Measurements from ENCODE around the gene SPRR5.

Gene SPRR5

DNA sequence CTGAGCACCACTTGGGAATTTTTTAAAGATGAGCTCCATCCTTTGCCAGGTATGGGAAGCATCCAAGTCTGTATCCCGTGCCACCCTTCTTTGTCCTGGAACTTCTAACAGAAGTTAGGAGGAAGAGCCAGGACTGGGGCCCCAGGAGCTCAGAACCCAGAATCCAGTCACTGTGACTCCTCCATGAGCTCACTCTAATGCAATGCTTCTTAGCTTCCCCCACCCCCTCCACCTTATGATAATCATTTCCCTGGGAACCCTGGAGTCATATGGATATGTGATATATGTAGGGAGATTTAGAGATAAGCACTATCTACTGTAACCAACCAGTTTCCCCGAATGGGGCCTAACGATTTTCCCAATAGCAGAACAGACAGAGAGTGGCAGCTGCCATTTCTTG, 758 bp upstream of the SPRR5 start:
- DNase-seq (ENCODE audit: low read depth in 2 of 2), result no peak

DNA sequence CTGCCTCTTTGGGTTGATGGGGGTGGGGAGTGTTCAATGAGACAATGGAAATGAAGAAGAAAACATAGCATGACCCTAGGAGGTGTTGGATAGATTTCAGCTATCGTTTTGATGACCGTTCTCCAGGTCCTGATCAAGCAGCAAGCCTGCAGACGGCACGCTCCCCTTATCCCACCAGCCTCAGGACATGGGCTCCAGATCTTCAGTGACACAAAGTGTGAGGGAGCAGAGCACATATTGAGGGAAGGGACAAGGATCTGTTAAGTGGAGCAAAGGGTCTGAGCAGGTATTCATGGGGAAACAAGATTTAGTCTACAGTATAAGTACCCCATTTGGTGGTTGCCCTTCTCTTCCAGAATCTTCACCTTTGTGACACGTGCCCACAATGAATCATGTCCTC, 4.7 kb downstream of the SPRR5 start:
- no peak for DNase-seq (ENCODE audit: low read depth in 2 of 2)

DNA sequence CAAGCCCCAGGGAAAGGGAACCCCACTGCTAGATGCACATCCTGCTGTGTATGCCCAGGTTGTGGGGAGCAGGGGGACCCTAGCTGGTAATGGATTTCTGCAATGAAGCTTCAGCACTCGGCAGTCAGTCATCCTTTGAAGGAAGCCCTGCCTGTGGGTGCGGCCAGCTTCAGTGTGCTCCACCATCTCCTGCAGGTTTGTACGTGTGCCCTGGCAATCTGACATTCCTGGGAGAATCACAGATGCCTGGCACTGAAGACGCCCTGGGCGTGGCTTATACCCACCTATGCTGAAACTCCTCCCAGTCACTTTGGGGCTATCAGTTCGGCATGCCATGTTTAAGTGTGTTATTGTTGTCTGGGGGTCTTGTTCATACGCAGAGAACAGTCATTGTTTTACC, 6.8 kb downstream of the SPRR5 start:
- DNase-seq (ENCODE audit: low read depth in 2 of 2), result no peak

DNA sequence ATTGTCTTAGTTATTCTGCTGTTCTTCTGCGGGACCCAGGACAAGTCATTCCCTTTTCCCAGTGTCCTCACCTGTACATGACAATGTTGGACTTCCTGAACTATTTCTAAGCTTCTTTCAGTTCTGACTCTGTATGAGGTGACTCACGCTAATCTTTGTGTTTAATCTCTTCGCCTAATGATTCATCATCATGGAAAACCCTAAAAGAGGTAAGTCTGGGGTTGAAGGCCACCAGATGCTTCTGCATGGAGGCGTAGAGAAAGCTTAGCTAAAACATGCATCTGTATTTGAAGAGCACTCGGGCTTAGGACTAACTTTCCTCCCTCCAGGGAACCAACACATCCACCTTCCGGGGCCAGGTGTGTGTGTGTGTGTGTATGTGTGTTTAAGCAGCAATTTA, 7.4 kb downstream of the SPRR5 start:
- DNase-seq (ENCODE audit: low read depth in 2 of 2), result no peak

DNA sequence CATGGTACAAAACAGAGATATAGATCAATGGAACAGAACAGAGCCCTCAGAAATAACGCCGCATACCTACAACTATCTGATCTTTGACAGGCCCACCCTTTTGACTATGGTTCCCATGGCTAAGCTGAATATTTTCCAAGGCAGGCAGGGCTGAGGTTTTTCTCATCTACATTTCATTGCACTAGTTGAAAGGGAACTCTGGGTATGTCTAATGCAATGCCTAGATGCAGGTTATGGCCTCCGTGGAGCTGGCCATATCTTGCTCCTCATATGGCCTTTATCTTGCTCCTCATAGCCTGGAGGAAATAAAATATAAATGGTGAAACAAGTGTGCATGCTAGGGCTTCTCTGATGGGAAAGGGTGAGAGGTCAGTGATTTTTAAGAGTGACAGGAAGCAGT, 10.6 kb downstream of the SPRR5 start:
- no peak for DNase-seq (ENCODE audit: low read depth in 2 of 2)

DNA sequence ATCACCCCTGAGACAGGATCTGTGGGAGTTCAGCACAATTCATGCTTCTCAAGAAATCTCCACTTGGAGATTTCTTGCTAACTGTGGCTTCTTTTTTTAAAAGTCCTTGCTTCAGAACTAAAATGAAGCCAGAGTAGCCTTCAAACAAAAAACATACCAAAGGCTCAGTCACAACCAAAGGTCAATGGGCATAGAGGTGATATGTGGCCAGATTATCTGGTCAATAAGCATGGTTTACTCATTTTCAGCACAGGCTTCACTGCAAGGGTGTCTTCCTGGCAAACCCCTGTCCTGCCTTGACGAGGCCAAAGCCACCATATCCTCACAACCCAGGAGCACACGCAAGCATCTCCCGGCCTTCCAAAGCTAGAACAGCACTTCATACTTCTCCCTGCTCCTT, 12.3 kb downstream of the SPRR5 start:
- no peak for DNase-seq (ENCODE audit: low read depth in 2 of 2)

DNA sequence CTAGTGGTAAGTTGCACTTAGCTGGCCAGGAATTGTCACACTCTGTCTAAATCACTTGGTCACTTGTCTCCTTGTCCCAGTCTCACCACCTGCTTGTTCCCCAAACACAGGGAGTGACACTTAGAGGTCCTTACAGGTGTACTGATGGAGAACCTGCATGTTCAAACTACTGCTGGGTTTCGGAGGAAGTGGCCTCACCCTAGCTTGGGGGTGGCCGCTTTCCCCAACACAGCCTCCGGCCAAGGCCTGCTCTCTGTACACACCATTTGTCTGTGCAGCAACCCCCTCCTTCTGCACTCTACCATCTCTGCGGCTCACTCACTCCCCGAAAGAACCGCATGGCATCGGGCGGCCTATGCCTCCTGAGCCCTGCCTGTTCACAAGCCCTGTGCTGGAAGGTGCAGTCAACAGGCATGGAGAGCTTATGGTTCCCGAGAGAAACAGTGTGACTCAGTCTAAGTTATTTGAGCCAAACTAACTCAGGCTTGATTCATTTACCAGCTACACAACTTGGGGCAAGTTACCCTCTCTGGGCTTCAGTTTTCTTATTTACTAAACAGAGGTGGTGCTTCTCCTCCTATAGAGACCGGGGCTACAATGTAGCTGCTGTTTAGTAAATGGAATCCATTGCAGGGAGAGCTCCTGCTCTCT, 12.9 kb downstream of the SPRR5 start:
- no peak for DNase-seq (ENCODE audit: low read depth in 2 of 2)

DNA sequence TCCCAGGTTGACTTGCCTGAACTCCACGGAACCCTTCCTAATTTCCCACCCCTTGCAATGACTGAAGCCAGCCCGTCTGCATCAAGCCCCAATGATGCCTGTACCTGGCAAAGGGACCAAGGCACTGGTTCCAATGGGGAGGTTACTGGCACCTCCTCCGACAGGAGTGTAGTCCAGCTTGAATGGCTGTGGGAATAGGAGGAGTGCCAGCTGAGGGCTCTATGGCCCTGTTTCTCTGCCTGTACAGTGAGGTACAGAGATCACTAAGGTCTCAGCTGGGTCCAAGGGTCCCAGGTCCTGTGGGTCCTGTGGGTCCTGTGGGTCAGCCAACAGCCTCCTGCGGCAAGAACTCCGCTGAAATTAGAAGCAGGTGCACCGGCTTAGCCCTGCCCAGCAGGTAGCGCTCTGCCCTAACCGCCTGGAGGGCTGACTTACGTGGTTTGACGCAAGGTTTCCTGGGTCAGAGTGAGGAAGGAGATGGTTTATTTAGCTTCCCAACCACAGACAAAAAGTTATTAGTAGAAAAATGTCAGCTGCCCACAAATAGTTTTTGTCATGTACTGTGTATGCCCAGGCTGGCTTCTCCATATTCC, 13.5 kb downstream of the SPRR5 start:
- DNase-seq (ENCODE audit: low read depth in 2 of 2), result no peak

DNA sequence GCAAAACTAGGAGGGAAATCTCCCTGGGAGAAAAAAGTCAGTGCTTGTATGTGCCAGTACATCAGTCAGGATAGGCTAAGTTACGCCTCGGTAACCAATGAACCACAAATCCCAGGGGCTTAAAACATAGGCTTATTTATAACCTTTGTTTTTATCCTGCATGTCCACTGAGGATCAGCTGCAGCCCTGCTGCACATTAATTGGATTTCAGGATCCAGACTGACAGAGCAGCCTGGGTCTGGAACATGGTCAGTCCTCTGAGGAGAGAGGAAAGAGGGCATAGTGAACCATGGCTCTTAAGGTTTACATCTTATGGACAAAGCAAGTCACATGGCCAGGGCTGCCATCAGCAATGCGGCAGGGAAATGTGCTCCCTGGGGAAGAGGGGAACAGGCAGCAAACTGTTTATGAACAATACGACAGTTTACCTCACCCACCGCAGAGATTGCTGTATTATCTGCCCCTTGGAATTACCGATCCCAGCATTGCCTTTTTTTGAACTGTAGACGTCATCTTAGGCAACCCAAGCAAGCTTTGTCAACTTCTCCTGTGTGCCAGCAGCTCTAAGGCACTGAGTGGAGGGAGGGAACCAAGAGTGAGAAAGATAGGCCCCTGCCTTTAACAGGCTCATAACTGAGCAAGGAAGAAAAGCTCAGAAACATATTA, 14.4 kb downstream of the SPRR5 start:
- DNase-seq (ENCODE audit: low read depth in 2 of 2), result no peak

DNA sequence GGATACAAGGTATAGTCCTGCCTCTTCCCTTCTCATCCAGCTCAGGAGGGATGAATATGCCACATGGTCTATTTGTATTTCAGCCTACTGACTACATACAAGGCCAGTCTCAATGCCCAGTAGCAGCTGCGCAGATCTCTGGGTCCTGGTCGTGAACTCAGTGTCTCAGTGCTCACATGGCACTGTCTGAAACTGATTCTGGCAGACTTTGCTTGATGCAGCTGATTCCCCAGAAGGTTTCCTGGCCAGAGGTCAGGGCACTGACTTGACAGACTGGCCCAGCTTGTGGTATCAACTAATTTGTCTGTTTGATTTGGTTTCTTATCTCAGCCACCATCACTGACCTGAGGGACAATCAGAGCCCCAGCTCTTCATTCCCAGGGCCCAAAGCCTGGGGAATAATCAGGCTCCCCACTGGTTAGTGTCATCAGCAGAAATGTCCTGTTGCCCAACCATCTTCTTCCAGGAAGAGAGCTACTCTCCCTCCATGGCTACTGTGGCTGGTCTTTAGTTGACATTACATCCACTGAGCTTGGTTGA, 15.9 kb downstream of the SPRR5 start:
- DNase-seq (ENCODE audit: low read depth in 2 of 2), result no peak

DNA sequence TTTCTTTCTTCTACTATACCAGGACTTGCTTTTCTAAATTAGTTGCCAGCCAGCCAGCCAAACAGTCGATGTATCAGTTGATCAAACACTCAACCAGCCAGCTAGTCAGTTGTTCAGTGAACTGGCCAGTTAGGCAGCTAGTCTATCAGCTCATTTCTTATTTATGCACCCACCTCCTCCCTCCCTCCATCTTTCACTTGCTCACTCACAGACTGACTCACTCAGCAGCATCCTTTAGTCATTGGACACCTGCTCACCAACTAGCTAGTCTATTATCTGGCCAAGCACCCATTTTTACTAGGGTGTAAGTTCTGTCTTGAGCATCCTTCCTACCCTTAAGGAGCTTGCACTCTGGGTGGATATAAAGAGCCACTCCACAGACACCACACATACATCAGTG, 17.5 kb downstream of the SPRR5 start:
- no peak for DNase-seq (ENCODE audit: low read depth in 2 of 2)

DNA sequence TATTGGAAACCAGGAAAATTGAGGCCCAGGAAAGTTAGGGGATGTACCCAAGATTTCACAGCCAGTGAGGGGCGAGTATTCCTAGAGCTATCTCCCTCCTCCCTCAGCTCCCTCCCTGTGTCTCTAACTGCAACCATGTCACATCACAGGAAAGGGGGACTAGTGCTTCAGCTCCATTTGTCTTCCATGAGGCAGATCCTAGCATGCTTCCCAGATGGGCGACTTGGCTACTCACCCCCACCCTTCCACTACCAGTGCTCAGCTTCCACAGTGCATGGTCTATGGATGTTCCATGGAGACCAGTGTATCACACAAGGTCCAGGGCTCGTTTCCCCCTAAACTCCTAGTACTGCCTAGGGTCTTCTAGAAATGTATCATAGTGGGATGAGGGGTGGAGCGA, 18.8 kb downstream of the SPRR5 start:
- no peak for DNase-seq (ENCODE audit: low read depth in 2 of 2)

DNA sequence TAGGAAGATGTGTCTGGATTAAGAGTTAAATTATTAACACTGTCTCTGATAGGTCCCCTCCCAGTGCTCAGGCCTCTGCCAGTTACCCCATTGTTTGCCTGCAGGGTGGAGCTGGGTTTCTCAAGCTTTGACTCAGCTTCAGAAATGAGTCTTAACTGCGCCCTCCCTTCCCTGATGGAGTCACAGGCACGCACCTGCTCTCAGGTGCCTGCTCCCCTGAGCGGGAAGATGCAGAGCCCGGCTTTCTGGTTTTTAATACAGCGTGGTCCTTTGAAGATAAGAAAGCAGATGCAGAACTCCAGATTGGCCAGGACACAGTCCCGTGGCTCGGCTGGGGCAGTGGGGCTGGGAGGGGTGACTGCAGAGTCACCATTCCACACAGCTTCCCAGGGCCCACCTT, 20.2 kb downstream of the SPRR5 start:
- no peak for DNase-seq (ENCODE audit: low read depth in 2 of 2)

DNA sequence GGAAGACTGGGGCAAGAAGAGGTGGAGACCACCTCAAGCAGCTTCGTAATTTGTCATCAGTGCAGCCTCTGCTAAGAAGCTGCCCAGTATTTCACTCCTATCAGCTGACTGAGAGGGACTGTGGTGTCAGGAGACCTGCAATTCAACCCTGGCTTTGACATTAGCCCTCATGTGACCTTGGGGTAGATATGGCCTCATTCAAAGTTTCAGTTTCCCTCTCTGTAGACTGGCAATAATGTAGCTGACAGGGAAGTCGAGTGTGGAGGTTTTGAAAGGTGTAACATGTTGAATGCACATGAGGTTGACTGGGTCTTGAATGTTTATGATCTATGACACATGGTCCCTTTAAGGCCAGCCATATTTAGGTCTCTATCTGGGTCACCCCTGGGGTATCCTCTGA, 21.2 kb downstream of the SPRR5 start:
- DNase-seq (ENCODE audit: low read depth in 2 of 2), result no peak

DNA sequence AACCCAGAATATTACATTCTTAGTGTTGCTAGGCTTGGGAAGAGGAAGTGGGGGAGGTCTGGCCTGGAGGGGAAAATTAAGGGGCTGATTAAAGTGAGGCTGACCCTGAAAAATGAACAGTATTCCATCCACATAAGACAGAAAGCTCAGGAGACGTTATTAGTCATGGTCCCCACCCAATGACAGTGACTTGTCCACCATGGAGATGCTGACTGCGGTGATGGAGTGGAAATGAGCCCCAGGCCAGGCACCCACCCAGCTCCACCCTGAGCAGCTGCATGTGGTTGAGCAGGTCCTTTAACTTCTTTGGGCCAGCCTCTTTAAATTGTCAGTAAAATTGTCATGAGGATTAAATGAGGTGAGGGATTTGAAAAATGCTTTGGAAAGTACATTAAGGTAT, 22.0 kb downstream of the SPRR5 start:
- DNase-seq (ENCODE audit: low read depth in 2 of 2), result no peak

DNA sequence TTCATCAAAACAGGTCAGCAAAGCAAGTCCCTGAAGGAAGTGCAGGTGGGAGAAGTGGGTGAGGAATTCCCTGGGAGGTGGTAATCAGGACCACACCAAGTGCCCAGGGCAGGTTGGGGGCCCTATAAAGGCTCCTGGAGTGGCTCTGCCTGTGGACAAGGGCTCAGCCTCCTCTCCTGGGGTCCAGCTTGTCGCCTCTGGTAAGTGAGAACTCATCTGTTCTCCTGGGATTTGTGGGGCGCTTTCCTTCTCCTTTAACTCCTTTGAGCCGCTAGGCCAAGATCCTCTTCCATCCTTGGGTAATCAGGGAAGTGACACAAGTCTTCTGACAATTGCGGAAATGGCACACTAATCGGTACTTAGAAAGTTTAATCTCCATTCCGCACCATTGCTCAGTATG, 23.5 kb downstream of the SPRR5 start, which contains the start of gene SPRR4:
SPRR4 (plus strand) TSS at position 154 of the 400 bp plus-strand sequence. CDS start 1,243 bp downstream, outside the sequence.
- no peak for DNase-seq (ENCODE audit: low read depth in 2 of 2)

DNA sequence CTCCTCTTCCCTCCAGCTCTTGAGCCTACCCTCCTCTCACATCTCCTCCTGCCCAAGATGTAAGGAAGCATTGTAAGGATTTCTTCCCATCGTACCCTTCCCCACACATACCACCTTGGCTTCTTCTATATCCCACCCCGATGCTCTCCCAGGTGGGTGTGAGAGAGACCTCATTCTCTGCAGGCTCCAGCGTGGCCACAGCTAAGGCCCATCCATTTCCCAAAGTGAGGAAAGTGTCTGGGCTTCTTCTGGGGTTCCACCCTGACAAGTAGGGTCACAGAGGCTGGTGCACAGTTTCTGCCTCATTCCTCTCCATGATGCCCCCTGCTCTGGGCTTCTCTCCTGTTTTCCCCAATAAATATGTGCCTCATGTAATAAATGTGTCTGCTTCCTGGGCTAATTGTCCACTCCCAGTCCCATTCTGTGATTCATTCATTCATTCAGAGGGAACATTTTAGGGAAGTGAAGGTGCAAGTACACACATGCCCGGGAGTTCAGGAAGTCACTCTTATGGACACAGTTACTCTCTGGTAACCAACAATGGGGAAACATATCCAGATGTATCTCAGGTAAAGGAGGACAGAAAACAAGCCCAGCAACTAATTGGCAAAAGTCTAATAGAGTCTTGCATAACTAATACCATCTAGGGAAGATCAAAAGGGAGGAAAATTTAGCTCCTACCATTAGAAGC, 25.3 kb downstream of the SPRR5 start:
- DNase-seq (ENCODE audit: low read depth in 2 of 2), result no peak

DNA sequence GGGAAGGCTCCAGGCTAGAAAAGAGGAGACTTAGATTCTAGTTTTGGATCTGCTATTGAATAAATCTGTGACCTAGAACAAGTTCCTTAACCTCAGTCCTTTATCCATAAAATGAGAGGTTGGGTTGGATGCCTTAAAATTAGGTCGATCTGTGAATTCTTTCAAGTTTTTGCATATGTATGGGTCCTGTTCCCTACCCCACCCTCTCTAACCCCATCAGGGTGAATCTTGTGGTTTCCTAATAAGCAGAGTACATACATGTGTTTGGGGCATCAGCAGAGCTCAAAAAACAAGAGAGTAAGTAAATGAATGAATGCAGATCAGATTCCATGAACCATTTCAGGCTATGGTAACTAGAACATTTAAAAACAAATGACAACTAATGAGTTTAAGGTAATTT, 29.7 kb downstream of the SPRR5 start:
- no peak for DNase-seq (ENCODE audit: low read depth in 2 of 2)

DNA sequence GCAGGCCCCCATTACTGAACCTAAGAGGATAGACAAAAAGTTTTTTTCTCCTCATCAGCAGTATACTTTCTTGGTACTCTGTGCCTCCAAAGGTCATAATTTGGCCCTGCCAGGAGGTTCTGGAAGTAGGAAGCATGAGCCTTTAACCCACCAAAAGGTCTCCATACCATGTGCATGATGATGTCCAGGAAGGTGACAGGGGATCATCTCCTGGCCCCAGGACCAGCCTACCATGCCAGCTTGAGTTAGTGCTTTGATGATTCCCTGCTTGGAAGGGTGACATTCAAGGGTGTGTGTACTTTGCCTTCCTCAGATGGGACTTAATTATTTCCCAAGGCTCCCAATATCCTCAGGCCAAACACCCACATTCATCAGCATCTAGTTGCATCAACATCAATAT, 30.6 kb downstream of the SPRR5 start:
- DNase-seq (ENCODE audit: low read depth in 2 of 2), result no peak

DNA sequence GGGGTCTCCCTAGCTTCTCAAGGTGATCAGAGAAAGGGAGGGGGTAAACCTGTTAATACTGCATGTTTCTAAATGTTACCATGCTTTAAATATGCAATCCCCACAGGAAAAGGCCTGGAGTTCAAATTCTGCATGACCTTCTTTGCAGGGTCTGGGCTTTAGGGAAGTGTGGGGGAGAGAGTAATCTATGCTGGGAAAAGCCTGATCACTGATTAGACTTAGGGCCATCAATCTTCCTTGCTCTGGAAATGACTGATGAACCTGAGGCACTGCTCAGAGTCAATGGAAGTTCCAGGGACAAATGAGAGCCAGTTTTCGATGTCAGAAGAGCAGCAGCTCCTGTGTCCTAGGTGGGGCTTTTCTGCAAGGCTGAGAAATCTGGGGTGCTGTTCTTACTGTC, 33.7 kb downstream of the SPRR5 start:
- no peak for DNase-seq (ENCODE audit: low read depth in 2 of 2)

DNA sequence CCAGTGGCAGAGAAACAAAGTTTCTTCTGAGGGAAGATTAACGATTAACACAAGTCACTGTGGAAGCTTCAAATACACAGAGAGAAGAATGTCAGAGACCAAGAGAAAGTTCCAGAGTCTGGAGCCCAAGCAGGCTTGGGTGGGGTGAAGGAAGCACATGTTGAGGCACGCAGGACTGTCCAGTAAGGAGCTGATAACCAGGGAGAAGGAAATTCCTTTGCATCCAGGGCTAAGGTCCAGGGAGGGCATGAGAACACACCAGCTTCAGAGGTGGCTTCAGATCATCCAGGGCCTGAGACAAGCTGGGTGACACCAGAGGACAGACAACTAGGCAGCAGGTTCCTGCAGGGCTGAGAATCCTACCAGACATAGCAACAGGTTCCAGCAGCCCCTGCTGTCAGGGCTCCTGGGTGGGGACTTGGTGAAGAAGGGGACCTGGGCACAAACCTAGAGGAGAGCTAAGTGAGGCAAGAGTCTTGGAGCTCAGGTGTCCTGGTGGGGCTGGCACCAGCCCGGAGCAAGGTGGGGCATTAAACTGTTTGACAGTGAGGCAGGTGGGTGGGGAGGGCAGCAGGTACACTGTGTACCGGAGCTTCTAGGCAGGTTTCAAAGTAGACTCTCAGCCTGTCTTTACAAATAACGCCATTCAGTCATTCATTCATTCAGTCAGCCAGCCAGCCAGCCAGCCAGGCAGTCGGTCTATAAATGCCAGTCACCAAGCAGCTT, 34.3 kb downstream of the SPRR5 start:
- no peak for DNase-seq (ENCODE audit: low read depth in 2 of 2)

DNA sequence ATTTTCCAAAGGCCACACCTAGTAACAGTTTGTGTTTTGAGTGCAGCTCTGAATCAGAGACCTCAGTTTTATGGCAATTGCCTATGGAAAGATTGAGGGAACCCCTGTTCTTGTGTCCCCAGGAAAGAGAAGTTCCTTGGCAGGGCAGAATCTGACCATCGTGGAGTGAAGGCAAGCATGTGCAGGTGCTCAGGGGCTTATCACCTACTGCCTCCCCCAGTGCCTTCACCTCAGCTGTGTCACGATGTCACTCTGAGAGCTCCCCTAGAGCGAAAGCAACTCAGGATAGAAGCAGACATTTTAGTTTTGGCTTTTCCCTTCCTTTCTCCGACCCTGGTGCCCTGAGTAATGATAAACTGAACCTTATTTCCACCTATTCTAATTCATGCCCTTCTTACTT, 35.1 kb downstream of the SPRR5 start:
- no peak for DNase-seq (ENCODE audit: low read depth in 2 of 2)

Measured in activated CD4-positive, alpha-beta T cell treated with anti-CD3 and anti-CD28 coated beads for 24 hours (primary cell).